HEK293 (cell line): ENCODE measurements around the gene POU2F2.

Source experiments
- CTCF ChIA-PET: fragments of 350-600 bp; formaldehyde crosslinking; extraction: SDS; loops from one replicate; lab custom pipeline; 2021; ENCODE audit warnings: antibody characterized with exemption; lab: Yijun Ruan, JAX
- POLR2A ChIA-PET: fragments of 300-600 bp; formaldehyde crosslinking; extraction: SDS; loops from one replicate; lab custom pipeline; 2020; ENCODE audit warnings: antibody characterized with exemption, inconsistent platforms; lab: Yijun Ruan, JAX
- H3K27ac ChIP-seq: fragments of 200-500 bp; sonication (Bioruptor generic); 2 replicates; pipeline ENCODE4 v1.5.1; 2014; ENCODE audit warnings: low read depth, low read length, control low read depth, inconsistent platforms; ENCODE audit errors: extremely low read depth
- H3K36me3 ChIP-seq, 2 experiments: fragments of 200-500 bp in 1 of 2; sonication (Bioruptor generic) in 1 of 2; 1 replicate in 1 of 2; 2 replicates in 1 of 2; pipeline ENCODE4 v1.5.1; 2014 to 2017; ENCODE audit warnings: inconsistent platforms in 2 of 2, low read length in 2 of 2; ENCODE audit not compliant: control insufficient read depth in 2 of 2, insufficient read depth in 1 of 2
- H3K4me1 ChIP-seq: fragments of 200-500 bp; sonication (Bioruptor generic); 2 replicates; pipeline ENCODE4 v1.5.1; 2014; ENCODE audit warnings: mild to moderate bottlenecking, low read length, inconsistent platforms; ENCODE audit not compliant: control insufficient read depth, insufficient read depth
- H3K4me3 ChIP-seq: 2 replicates; pipeline ENCODE4 v1.5.1; 2011; ENCODE audit warnings: low read depth, mild to moderate bottlenecking, control low read depth, low read length, moderate library complexity
- H3K9me3 ChIP-seq: fragments of 200-500 bp; sonication (Bioruptor generic); 2 replicates; pipeline ENCODE4 v1.5.1; 2014; ENCODE audit warnings: low read depth, low read length, inconsistent platforms; ENCODE audit not compliant: control insufficient read depth, insufficient read depth
- ATF2 ChIP-seq: fragments of 450-650 bp; formaldehyde crosslinking; IDR thresholded peaks from 2 replicates; pipeline ENCODE4 v1.5.1; 2016; ENCODE audit warnings: missing biosample characterization, missing genetic modification characterization, low read depth
- EGR2 ChIP-seq: fragments of 450-650 bp; formaldehyde crosslinking; IDR thresholded peaks from 2 replicates; pipeline ENCODE4 v1.5.1; 2016; ENCODE audit warnings: low read depth, missing biosample characterization, missing genetic modification characterization
- GLIS2 ChIP-seq: fragments of 450-650 bp; formaldehyde crosslinking; IDR thresholded peaks from 2 replicates; pipeline ENCODE4 v1.5.1; 2016; ENCODE audit warnings: missing biosample characterization, missing genetic modification characterization
- KLF1 ChIP-seq: fragments of 450-650 bp; formaldehyde crosslinking; IDR thresholded peaks from 2 replicates; pipeline ENCODE4 v1.5.1; 2016; ENCODE audit warnings: missing biosample characterization, missing genetic modification characterization
- KLF8 ChIP-seq: fragments of 450-650 bp; formaldehyde crosslinking; IDR thresholded peaks from 2 replicates; pipeline ENCODE4 v1.5.1; 2016; ENCODE audit warnings: missing biosample characterization, missing genetic modification characterization
- KLF9 ChIP-seq: fragments of 450-650 bp; formaldehyde crosslinking; IDR thresholded peaks from 2 replicates; pipeline ENCODE4 v1.5.1; 2016; ENCODE audit warnings: missing biosample characterization, missing genetic modification characterization, low read depth
- MYNN ChIP-seq: fragments of 450-650 bp; formaldehyde crosslinking; IDR thresholded peaks from 2 replicates; pipeline ENCODE4 v1.5.1; 2016; ENCODE audit warnings: missing biosample characterization, missing genetic modification characterization, borderline replicate concordance
- SCRT1 ChIP-seq: fragments of 450-650 bp; formaldehyde crosslinking; IDR thresholded peaks from 2 replicates; pipeline ENCODE4 v1.5.1; 2016; ENCODE audit warnings: missing biosample characterization, missing genetic modification characterization, borderline replicate concordance
- SCRT2 ChIP-seq: fragments of 450-650 bp; formaldehyde crosslinking; IDR thresholded peaks from 2 replicates; pipeline ENCODE4 v1.5.1; 2016; ENCODE audit warnings: missing biosample characterization, missing genetic modification characterization
- ZBTB26 ChIP-seq: fragments of 450-650 bp; formaldehyde crosslinking; optimal IDR thresholded peaks from 2 replicates; pipeline ENCODE3; 2016; ENCODE audit warnings: missing biosample characterization, mild to moderate bottlenecking, missing genetic modification characterization
- ZBTB7A ChIP-seq: fragments of 450-650 bp; formaldehyde crosslinking; IDR thresholded peaks from 2 replicates; pipeline ENCODE4 v1.5.1; 2016; ENCODE audit warnings: low read depth, missing biosample characterization, missing genetic modification characterization
- ZFHX2 ChIP-seq: fragments of 450-650 bp; formaldehyde crosslinking; conservative IDR thresholded peaks from 2 replicates; pipeline ENCODE4 v1.5.1; 2016; ENCODE audit warnings: missing biosample characterization, missing genetic modification characterization
- ZNF140 ChIP-seq: fragments of 450-650 bp; formaldehyde crosslinking; IDR thresholded peaks from 2 replicates; pipeline ENCODE4 v1.5.1; 2016; ENCODE audit warnings: missing biosample characterization, missing genetic modification characterization
- ZNF174 ChIP-seq: fragments of 450-650 bp; formaldehyde crosslinking; IDR thresholded peaks from 2 replicates; pipeline ENCODE4 v1.5.0; 2017; ENCODE audit warnings: missing biosample characterization, mild to moderate bottlenecking, missing genetic modification characterization
- ZNF175 ChIP-seq: fragments of 450-650 bp; formaldehyde crosslinking; IDR thresholded peaks from 2 replicates; pipeline ENCODE4 v1.5.1; 2016; ENCODE audit warnings: missing biosample characterization, missing genetic modification characterization
- ZNF274 ChIP-seq, 2 experiments: fragments of 200-500 bp in 1 of 2; fragments of 450-650 bp in 1 of 2; sonication (Bioruptor generic) in 1 of 2; formaldehyde crosslinking in 1 of 2; IDR thresholded peaks; 2 replicates each; pipeline versions ENCODE4 v1.5.1 to v1.6.1; 2014 to 2016; ENCODE audit warnings: borderline replicate concordance in 1 of 2, inconsistent platforms in 1 of 2, low read length in 1 of 2, missing biosample characterization in 1 of 2, missing genetic modification characterization in 1 of 2
- ZNF366 ChIP-seq: fragments of 450-650 bp; formaldehyde crosslinking; conservative IDR thresholded peaks from 2 replicates; pipeline ENCODE4 v1.5.1; 2016; ENCODE audit warnings: missing biosample characterization, missing genetic modification characterization
- ZNF37A ChIP-seq: fragments of 450-650 bp; IDR thresholded peaks from 2 replicates; pipeline ENCODE4 v1.5.1; 2018; ENCODE audit warnings: missing biosample characterization, missing genetic modification characterization
- ZNF530 ChIP-seq: fragments of 450-650 bp; formaldehyde crosslinking; IDR thresholded peaks from 2 replicates; pipeline ENCODE4 v1.5.1; 2016; ENCODE audit warnings: low read depth, missing biosample characterization, missing genetic modification characterization
- ZNF600 ChIP-seq: fragments of 450-650 bp; formaldehyde crosslinking; IDR thresholded peaks from 2 replicates; pipeline ENCODE4 v1.5.1; 2016; ENCODE audit warnings: missing biosample characterization, missing genetic modification characterization
- ZNF629 ChIP-seq: fragments of 450-650 bp; formaldehyde crosslinking; IDR thresholded peaks from 2 replicates; pipeline ENCODE4 v1.5.1; 2017; ENCODE audit warnings: missing biosample characterization, missing genetic modification characterization
- ZNF701 ChIP-seq: fragments of 450-650 bp; formaldehyde crosslinking; IDR thresholded peaks from 2 replicates; pipeline ENCODE4 v1.5.1; 2016; ENCODE audit warnings: missing biosample characterization, missing genetic modification characterization
- ZNF747 ChIP-seq: fragments of 450-650 bp; formaldehyde crosslinking; IDR thresholded peaks from 2 replicates; pipeline ENCODE4 v1.5.1; 2016; ENCODE audit warnings: missing biosample characterization, missing genetic modification characterization
- ZNF830 ChIP-seq: fragments of 450-650 bp; IDR thresholded peaks from 2 replicates; pipeline ENCODE4 v1.5.0; 2018; ENCODE audit warnings: missing biosample characterization, missing genetic modification characterization, low read depth, mild to moderate bottlenecking, moderate library complexity

Gene POU2F2

GRCh38 chr19:42079276-42079669 is 53.0 kb downstream of the POU2F2 start:
- Histone ChIP-seq H3K36me3 (peaks cover 45 to 48% of the 10 kb centered on the region in 2 experiments), H3K27ac (no peak overlapping the region), H3K4me1 (peaks cover 11% of the 10 kb centered on the region), H3K9me3 (no peaks in the 10 kb centered on the region), H3K4me3 (no peak overlapping the region)
- TF ChIP-seq ZNF174 (tag by site-specific recombination) (no peak), ZNF37A (tag by site-specific recombination) (no peak), ZNF747 (tag by site-specific recombination) (no peak), SCRT2 (0 out of 2 replicates have a peak, but pooled peaks have one; percentile 27), ZNF530 (tag by site-specific recombination) (no peak), ZBTB26 (no peak), SCRT1 (0 out of 2 replicates have a peak, but pooled peaks have one; percentile 14), ZBTB7A (tag by site-specific recombination) (no peak), ZNF274 (IDR thresholded peaks at IDR 0.05; ENCODE audit: low read length) (no peak), ZNF274 (tag by site-specific recombination; IDR thresholded peaks at IDR 0.05; ENCODE audit: borderline replicate concordance) (no peak), ZNF140 (tag by site-specific recombination) (no peak), KLF8 (tag by site-specific recombination) (no peak), ZNF175 (tag by site-specific recombination) (no peak), GLIS2 (tag by site-specific recombination) (peak; percentile 12; the same call in 1 of the 2 replicates), ZNF830 (no peak), ZNF629 (tag by site-specific recombination) (no peak)
- ChIA-PET POLR2A (no interaction called here), CTCF (interaction anchor here (0.9 to 1.4 kb wide), 5 partner anchors 13 to 354 kb away, joined by 3 to 6 read pairs (median 4); no protein-coding TSS in a partner anchor)

GRCh38 chr19:42078538-42079275 is 53.5 kb downstream of the POU2F2 start:
- peaks cover 11% of the 10 kb centered on the region for H3K4me1 ChIP-seq
- no peak overlapping the region for H3K4me3 ChIP-seq
- H3K9me3 ChIP-seq, result no peaks in the 10 kb centered on the region
- ChIA-PET CTCF (interaction anchor here (0.6 to 1.4 kb wide), 8 partner anchors 13 to 354 kb away, joined by 3 to 6 read pairs (median 4); no protein-coding TSS in a partner anchor), POLR2A (no interaction called here)
- peaks cover 44 to 45% of the 10 kb centered on the region in 2 experiments for H3K36me3 ChIP-seq
- H3K27ac ChIP-seq, result no peak overlapping the region; the same call in 1 of the 2 replicates
- TF ChIP-seq ZNF701 (tag by site-specific recombination) (no peak), ZNF366 (no peak), MYNN (tag by site-specific recombination) (no peak), ZFHX2 (tag by site-specific recombination) (peak; percentile 65), EGR2 (tag by site-specific recombination) (peak; percentile 41; the same call in 1 of the 2 replicates), KLF9 (tag by site-specific recombination) (peak; percentile 66), KLF1 (peak; percentile 7; the same call in 1 of the 2 replicates), ZNF600 (tag by site-specific recombination) (0 out of 2 replicates have a peak, but pooled peaks have one; percentile 10), ATF2 (no peak)
